Measurements from ENCODE around the gene SLC17A5.
"Not testable (repeated sequence)": the region's sequence is repeated elsewhere in the genome, so short reads cannot be mapped to it uniquely, and the experiment has no call there.

SLC17A5 gene

GRCh38 chr6:73580247-73581149, 73.3 kb downstream of the SLC17A5 start:
- DNase-seq (ENCODE audit: extremely low spot score) = peak; percentile 71
- CTCF ChIA-PET = interaction anchor here (0.5 to 1.3 kb wide), 8 partner anchors 9 to 1768 kb away, joined by 3 to 6 read pairs (median 4); no protein-coding TSS in a partner anchor
- TF ChIP-seq L3MBTL2 (conservative IDR thresholded peaks at IDR 0.05) = no peak
- no peak for TF ChIP-seq ZNF384 (IDR thresholded peaks at IDR 0.05)
- no peak for TF ChIP-seq NFRKB (IDR thresholded peaks at IDR 0.05)
- TF ChIP-seq SP1 (IDR thresholded peaks at IDR 0.05) = no peak
- no peak for TF ChIP-seq PKNOX1 (IDR thresholded peaks at IDR 0.05)
- TF ChIP-seq LEF1 (IDR thresholded peaks at IDR 0.05; ENCODE audit: borderline replicate concordance) = no peak
- peak; percentile 22; the same call in 1 of the 2 replicates for TF ChIP-seq ARNT (IDR thresholded peaks at IDR 0.05)
- TF ChIP-seq TARDBP (IDR thresholded peaks at IDR 0.05) = 0 out of 2 replicates have a peak, but pooled peaks have one; percentile 13
- no peak for TF ChIP-seq SUZ12 (IDR thresholded peaks at IDR 0.05)
- TF ChIP-seq HDGF (IDR thresholded peaks at IDR 0.05; ENCODE audit: borderline replicate concordance) = no peak
- TF ChIP-seq FOXA1 (IDR thresholded peaks at IDR 0.05) = no peak
- POLR2A ChIA-PET = interaction anchor here (0.6 to 3.2 kb wide), 11 partner anchors 9 to 72 kb away, joined by 3 to 42 read pairs (median 4); partner anchors contain the start of gene EEF1A1

- no peak for TF ChIP-seq FOXM1 (IDR thresholded peaks at IDR 0.05; ENCODE audit: borderline replicate concordance)
- no peak for TF ChIP-seq NFRKB (IDR thresholded peaks at IDR 0.05)
- TF ChIP-seq SUZ12 (IDR thresholded peaks at IDR 0.05) = no peak
- no peak for TF ChIP-seq ARNT (IDR thresholded peaks at IDR 0.05)
- TF ChIP-seq FOXA1 (IDR thresholded peaks at IDR 0.05) = no peak
- TF ChIP-seq BHLHE40 (IDR thresholded peaks at IDR 0.05; ENCODE audit: borderline replicate concordance) = no peak
- no peak for TF ChIP-seq L3MBTL2 (conservative IDR thresholded peaks at IDR 0.05)
- no peak for TF ChIP-seq ELF4 (IDR thresholded peaks at IDR 0.05)
- no peak for TF ChIP-seq CTBP1 (IDR thresholded peaks at IDR 0.05; ENCODE audit: borderline replicate concordance)
- no peak for TF ChIP-seq PKNOX1 (IDR thresholded peaks at IDR 0.05)
Observed at GRCh38 chr6:73579851-73580246, 73.9 kb downstream of the SLC17A5 start.

GRCh38 chr6:73579389-73579788, 74.4 kb downstream of the SLC17A5 start:
- no peak for DNase-seq (ENCODE audit: extremely low spot score)
- ChIA-PET CTCF (interaction anchor here (1.0 to 1.2 kb wide), 3 partner anchors 14 to 71 kb away, joined by 4 to 6 read pairs (median 5); no protein-coding TSS in a partner anchor), POLR2A (interaction anchor here (1.0 to 3.2 kb wide), 9 partner anchors 10 to 74 kb away, joined by 3 to 42 read pairs (median 5); partner anchors contain the start of gene EEF1A1)
- no peak for TF ChIP-seq FOXM1 (IDR thresholded peaks at IDR 0.05; ENCODE audit: borderline replicate concordance)
- TF ChIP-seq FOXA1 (IDR thresholded peaks at IDR 0.05) = no peak
- no peak for TF ChIP-seq TARDBP (IDR thresholded peaks at IDR 0.05)
- TF ChIP-seq CTBP1 (IDR thresholded peaks at IDR 0.05; ENCODE audit: borderline replicate concordance) = no peak
- no peak for TF ChIP-seq SP1 (IDR thresholded peaks at IDR 0.05)
- TF ChIP-seq BHLHE40 (IDR thresholded peaks at IDR 0.05; ENCODE audit: borderline replicate concordance) = no peak
- no peak for TF ChIP-seq HDGF (IDR thresholded peaks at IDR 0.05; ENCODE audit: borderline replicate concordance)
- TF ChIP-seq SUZ12 (IDR thresholded peaks at IDR 0.05) = no peak
- no peak for TF ChIP-seq ARNT (IDR thresholded peaks at IDR 0.05)
- no peak for TF ChIP-seq ZNF384 (IDR thresholded peaks at IDR 0.05)
- TF ChIP-seq ELF4 (IDR thresholded peaks at IDR 0.05) = no peak
- no peak for TF ChIP-seq LEF1 (IDR thresholded peaks at IDR 0.05; ENCODE audit: borderline replicate concordance)
- TF ChIP-seq L3MBTL2 (conservative IDR thresholded peaks at IDR 0.05) = no peak
- no peak for TF ChIP-seq NFRKB (IDR thresholded peaks at IDR 0.05)
- no peak for TF ChIP-seq PKNOX1 (IDR thresholded peaks at IDR 0.05)
- TF ChIP-seq FOXK2 (IDR thresholded peaks at IDR 0.05) = no peak

More at GRCh38 chr6:73579851-73580246, 73.9 kb downstream of the SLC17A5 start:
- peak; percentile 14 for DNase-seq (ENCODE audit: extremely low spot score)
- ChIA-PET CTCF (interaction anchor here (0.5 to 1.3 kb wide), 7 partner anchors 8 to 1768 kb away, joined by 3 to 6 read pairs (median 4); no protein-coding TSS in a partner anchor), POLR2A (interaction anchor here (0.9 to 3.2 kb wide), 10 partner anchors 8 to 73 kb away, joined by 3 to 42 read pairs (median 4); partner anchors contain the start of gene EEF1A1)

GRCh38 chr6:73577676-73578075, 76.1 kb downstream of the SLC17A5 start:
- DNase-seq (ENCODE audit: extremely low spot score) = no peak
- TF ChIP-seq FOXM1 (IDR thresholded peaks at IDR 0.05; ENCODE audit: borderline replicate concordance) (no peak), ZNF384 (IDR thresholded peaks at IDR 0.05) (no peak), SP1 (IDR thresholded peaks at IDR 0.05) (no peak), HDGF (IDR thresholded peaks at IDR 0.05; ENCODE audit: borderline replicate concordance) (no peak), ELF4 (IDR thresholded peaks at IDR 0.05) (no peak), FOXK2 (IDR thresholded peaks at IDR 0.05) (no peak)
- ChIA-PET POLR2A (interaction anchor here (1.8 kb wide), 1 partner anchor 57 kb away, joined by 15 read pairs; the partner anchor contains the start of gene EEF1A1), CTCF (no interaction called here)

- CTCF ChIA-PET = interaction anchor here (1.7 kb wide), 1 partner anchor 8 kb away, joined by 5 read pairs; no protein-coding TSS in a partner anchor
- DNase-seq (ENCODE audit: extremely low spot score); POLR2A ChIA-PET: not testable (repeated sequence)
Observed at GRCh38 chr6:73572531-73572930, 81.3 kb downstream of the SLC17A5 start.

GRCh38 chr6:73571218-73572181, 82.3 kb downstream of the SLC17A5 start:
- ChIA-PET POLR2A (interaction anchor here (0.8 to 1.4 kb wide), 3 partner anchors 9 to 52 kb away, joined by 3 read pairs; no protein-coding TSS in a partner anchor), CTCF (interaction anchor here (0.6 to 1.7 kb wide), 6 partner anchors 9 to 1564 kb away, joined by 3 to 5 read pairs (median 3); no protein-coding TSS in a partner anchor)
- DNase-seq (ENCODE audit: extremely low spot score) = not testable (repeated sequence)
